Measurements from ENCODE around the gene PPP1R13B.
"Not testable (repeated sequence)": the region's sequence is repeated elsewhere in the genome, so short reads cannot be mapped to it uniquely, and the experiment has no call there.

The PPP1R13B gene

GRCh38 chr14:103847451-103848174 lies at the start of gene PPP1R13B:
PPP1R13B (minus strand) TSS chr14:103847575; CDS start chr14:103847307, 268 bp downstream.
- DNase-seq (ENCODE audit: low read depth) = peak; percentile 19

DNA sequence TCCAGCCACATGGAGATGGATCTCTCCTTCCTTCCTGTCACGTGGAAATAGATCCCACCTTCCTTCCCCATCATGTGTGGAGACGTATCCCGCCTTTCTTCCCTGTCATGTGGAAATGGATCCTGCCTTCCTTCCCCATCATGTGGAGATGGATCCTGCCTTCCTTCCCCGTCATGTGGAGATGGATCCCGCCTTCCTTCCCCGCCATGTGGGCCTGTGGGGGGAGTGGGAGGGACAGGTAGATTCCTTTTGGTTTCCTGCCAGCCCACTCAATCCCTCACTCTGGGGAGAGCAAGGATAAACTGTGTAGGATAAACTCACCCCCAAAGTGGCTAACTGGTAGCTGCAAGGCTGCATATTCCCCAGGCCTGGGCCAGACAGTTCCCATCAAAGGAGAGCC lies 49.2 kb upstream of the PPP1R13B start:
- DNase-seq (ENCODE audit: low read depth) = no peak

DNA sequence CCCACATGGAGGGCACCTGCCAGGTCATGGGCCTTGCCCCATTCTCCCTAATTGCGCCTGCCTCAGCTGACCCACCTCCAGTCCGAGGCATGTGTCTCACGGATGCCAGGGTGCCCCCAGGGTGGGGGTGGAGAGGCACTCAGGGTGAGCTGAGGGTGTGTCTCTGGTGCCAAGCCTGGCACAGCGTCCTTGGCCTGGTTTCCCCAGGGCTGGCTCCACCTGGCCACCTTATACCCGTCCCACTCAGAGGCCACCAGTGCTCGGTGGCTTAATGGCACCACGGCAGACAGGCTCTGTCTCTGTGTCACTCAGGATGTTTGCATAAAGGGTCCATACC lies 47.3 kb upstream of the PPP1R13B start:
- no peak for DNase-seq (ENCODE audit: low read depth)

GRCh38 chr14:103894034-103894722 lies 46.8 kb upstream of the PPP1R13B start:
- DNase-seq (ENCODE audit: low read depth) = no peak

GRCh38 chr14:103892247-103892646 lies 44.9 kb upstream of the PPP1R13B start:
- no peak for DNase-seq (ENCODE audit: low read depth)

GRCh38 chr14:103891667-103892215 lies 44.4 kb upstream of the PPP1R13B start:
- DNase-seq (ENCODE audit: low read depth) = no peak

- no peak for DNase-seq (ENCODE audit: low read depth)
Measured at GRCh38 chr14:103890821-103891666, 43.7 kb upstream of the PPP1R13B start.

- DNase-seq (ENCODE audit: low read depth) = no peak
Measured at GRCh38 chr14:103890052-103890371, 42.6 kb upstream of the PPP1R13B start.

DNA sequence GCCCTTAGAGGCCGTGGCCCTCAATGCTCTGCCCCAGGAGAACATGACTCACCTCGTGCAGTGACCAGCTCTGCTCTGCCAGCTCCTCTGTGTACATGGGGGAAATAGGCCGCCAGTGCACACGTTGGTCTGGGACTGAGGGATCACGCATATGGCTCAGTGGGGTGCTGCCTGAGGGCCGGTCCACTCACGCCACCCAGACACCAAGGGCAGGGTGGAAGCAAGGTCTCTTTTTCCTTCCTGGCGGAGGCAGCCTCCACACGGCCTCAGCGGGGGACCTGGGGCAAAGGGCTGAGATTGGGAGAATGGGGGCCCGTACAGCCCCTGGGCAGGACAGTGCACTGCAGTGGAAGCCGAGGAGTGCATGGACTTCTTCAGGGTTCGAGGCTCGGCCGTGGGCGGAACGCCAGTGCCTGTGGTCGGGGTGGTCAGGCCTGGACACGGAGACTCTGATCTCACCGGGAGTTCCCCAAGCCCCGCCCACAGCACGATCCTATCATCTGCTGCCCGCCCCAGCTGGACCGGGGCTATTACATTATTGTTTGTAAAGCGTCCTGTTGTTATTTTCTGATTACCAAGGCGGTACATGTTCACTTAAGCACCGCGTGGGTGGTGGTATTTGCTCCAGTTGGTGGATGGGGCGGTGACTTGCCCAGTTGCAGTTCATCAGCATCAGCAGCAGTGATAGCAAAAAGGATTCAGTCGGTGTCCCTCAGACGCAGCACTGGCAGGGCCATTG lies 42.1 kb upstream of the PPP1R13B start:
- DNase-seq (ENCODE audit: low read depth) = no peak

DNA sequence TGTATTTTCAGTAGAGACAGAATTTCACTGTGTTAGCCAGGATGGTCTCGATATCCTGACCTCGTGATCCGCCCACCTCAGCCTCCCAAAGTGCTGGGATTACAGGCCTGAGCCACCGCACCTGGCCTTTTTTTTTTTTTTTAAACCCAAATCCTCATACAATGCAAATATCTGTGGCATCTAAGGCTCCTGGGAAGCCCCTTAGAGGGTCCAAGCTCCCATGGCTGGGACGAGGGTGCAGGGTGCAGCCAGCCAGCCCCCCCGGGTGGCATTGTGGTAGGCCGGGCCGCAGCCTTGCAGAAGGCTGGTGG lies 41.6 kb upstream of the PPP1R13B start:
- DNase-seq (ENCODE audit: low read depth) = not testable (repeated sequence)

DNA sequence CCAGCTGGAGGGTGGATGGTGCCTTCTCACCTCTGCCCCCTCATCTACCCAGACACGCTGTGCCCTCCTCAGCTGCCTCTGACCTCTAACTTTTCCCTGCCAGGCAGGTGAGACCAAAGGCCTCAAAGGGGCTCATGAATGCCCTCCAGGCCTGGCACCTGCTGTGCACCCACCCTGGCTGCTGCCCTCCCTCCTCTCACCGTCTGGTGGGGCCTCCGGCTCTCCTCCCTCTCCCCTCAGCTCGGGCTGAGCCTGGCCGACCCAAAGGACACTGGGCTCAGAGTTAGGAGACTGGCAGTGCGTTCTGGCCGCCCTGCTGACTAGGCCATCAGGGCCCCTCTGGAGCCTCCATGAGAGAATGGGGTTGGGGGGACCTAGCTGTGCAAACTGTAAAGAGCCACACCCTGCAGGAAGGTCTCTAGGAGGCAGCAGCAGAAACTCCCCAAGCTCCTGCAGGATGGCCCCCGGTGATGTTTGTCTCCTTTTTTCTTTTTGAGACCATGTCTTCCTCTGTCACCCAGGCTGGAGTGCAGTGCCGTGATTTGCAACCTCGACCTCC lies 40.3 kb upstream of the PPP1R13B start:
- DNase-seq (ENCODE audit: low read depth) = no peak

DNA sequence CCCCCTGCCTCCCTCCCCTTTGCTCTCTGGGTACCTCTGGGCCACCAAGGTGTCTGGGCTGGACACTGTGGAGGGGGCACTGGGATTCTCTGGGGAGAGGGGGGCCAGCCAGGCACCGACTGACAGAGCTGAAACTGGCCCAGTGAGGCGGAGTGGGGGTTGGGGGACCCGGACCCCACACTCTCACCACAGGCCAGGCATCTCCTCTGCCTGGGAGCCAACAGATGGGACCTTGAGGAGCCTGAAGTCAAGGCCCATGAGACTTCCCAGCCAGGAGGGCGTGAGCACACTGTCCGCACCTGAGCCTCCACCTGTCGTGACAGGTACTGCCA lies 39.8 kb upstream of the PPP1R13B start:
- DNase-seq (ENCODE audit: low read depth) = no peak

- no peak for DNase-seq (ENCODE audit: low read depth)
Measured at GRCh38 chr14:103886304-103887169, 39.2 kb upstream of the PPP1R13B start.

DNA sequence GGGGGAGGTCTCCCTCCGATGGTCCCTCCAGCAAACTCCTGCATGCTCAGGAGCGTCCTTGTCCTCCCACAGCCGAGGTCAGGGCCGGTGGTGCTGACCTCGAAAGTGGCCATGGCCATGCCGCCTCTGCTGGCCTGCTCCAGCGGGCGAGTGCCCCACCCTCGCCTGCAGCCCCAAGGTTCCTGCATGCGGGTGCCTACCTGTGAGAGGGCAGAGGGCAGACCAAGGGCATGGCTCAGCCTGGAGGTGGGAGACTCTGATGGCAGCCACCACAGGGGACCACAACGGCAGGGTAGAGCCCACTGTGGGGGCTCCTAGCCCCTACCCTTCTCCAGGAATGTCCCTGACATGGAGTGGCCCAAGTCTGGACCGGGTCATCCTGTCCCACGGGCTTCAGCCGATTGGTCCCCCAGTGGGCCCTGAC lies 38.1 kb upstream of the PPP1R13B start:
- DNase-seq (ENCODE audit: low read depth) = no peak

DNA sequence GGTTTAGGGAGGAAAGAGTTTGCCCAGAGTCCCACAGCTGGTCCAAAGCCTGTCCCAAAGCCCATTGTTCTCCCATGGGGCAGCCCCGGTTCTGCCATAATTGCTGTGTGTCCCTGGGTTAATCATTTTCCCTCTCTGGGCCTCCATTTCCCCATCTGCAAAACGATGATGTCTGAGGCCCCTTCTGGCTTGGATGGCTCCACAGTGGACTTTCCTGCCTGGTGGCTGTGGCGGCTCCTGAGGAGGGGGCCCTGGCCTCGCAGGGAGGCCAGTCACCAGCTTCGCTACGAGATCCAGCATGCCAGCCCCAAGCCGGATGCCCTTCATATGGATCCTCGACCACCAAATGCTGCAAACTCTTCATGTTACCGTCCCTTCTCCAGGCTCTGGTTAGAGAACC lies 37.5 kb upstream of the PPP1R13B start:
- no peak for DNase-seq (ENCODE audit: low read depth)

- no peak for DNase-seq (ENCODE audit: low read depth)
Measured at GRCh38 chr14:103883263-103883523, 35.8 kb upstream of the PPP1R13B start.

DNA sequence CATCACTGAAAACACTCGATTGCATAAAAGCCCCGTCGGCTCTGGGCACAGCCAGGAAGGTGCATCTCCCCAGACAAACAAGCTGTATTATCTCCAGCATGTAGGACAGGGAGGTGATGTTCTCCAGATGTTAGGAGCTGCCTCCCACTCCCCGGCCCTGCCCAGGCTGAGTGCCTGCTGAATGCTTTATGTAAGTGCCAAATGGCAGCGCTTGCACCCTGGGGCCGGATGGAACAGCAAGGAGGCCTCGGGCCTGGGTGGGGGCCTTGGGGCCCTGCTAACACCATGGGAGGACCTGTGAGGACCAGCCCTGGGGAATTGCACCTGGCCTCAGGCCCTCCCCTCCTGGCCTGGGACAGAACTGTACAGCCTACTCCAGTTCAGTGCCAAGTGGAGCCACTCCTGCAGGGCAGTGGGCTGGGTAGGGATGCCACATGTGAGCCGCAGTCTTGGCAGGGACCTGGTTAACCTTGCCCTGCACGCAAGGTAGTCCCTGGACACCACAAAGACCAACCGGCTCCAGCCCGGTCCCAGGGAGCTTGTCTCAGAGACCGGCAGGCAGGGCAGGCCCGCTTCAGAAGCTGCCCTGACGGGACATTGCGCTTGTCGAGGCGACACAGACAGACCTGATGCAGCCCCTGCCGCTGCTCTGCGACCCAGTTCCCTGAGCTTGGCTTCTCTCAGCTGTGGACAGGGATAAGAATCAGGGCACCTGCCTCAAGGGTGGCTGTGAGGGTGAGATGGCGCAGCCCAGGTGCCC lies 35.3 kb upstream of the PPP1R13B start:
- no peak for DNase-seq (ENCODE audit: low read depth)

DNA sequence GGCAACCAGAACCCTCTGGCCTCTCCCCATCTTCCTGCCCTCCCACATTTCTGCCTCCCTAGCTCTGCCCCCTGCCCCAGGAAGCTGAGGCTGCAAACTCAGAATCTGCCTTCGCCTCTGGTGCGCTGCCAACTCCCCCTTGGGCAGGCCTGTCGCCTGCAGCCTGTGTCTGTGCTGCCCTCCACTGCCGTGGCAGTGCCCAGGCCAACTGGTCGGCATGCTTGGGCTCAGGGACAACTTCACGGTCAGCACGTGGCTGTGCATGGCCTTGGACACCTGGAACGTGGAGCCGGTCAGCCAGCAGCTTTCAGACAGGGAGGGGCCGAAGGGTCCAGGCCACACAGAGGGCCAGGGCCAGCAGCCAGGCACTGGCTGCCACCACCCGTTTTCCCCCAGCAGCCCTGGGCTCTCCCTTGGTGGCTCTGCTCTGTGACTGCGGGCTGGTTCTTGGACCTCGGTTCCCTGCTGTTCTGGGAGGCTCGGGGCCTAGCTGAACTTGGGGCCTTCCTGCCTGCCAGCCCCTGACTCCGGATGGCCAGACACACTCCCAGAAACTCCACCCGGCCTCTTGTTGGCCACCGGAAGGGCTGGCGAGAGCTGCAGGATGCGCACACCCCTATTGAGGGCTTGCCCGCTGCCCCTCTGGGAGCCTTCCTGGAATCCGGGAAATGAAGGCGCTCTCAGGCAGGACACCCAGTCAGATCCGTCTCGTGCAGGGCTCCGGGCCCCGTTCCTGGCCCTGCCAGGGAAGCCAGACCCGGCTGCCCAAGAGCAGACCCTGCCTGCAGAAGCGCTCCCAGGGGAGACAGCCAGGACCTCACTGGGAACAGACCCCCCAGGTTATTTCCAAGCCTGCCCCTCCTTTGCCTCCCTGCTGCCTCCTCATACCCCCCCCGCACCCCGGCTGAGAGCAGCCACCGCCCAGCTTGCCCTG lies 34.2 kb upstream of the PPP1R13B start:
- no peak for DNase-seq (ENCODE audit: low read depth)
